Astrocyte of the spinal cord (primary cell): ENCODE measurements around the gene MPHOSPH9.
"Not testable (repeated sequence)": the region's sequence is repeated elsewhere in the genome, so short reads cannot be mapped to it uniquely, and the experiment has no call there.

Experiments
- DNase-seq: peaks from one replicate; pipeline ENCODE4 v3.0.0; 2011; ENCODE audit warnings: low read depth, low spot score
- H3K4me3 ChIP-seq: 2 replicates; pipeline ENCODE4 v1.5.1; 2011; ENCODE audit warnings: low read depth, mild to moderate bottlenecking, low read length, moderate library complexity
- CTCF ChIP-seq: IDR thresholded peaks from 2 replicates; pipeline ENCODE4 v1.5.1; 2012; ENCODE audit warnings: low read depth, mild to moderate bottlenecking, low read length, inconsistent platforms
- in situ Hi-C: cut with HindIII; loops from 2 replicates; pipeline ENCODE4 v1.10.0; 2017; ENCODE audit warnings: low sequenced_read_pairs

MPHOSPH9 gene

GRCh38 chr12:123250471-123251383 lies 17.8 kb upstream of the MPHOSPH9 start:
- no peak for TF ChIP-seq CTCF
- no peak overlapping the region for H3K4me3 ChIP-seq
- in situ Hi-C loops: no loop called here
- DNase-seq: no peak

- in situ Hi-C loops, H3K4me3 ChIP-seq, DNase-seq: not testable (repeated sequence)
Observed at GRCh38 chr12:123248996-123249741, 16.2 kb upstream of the MPHOSPH9 start.

GRCh38 chr12:123248129-123248528 lies 15.2 kb upstream of the MPHOSPH9 start:
- H3K4me3 ChIP-seq, DNase-seq, in situ Hi-C loops: not testable (repeated sequence)

- no peak overlapping the region for H3K4me3 ChIP-seq
- no peak for DNase-seq
- in situ Hi-C loops: no loop called here
- no peak for TF ChIP-seq CTCF
Observed at GRCh38 chr12:123245678-123246077, 12.7 kb upstream of the MPHOSPH9 start.

GRCh38 chr12:123243671-123244262 lies 10.8 kb upstream of the MPHOSPH9 start:
- no peak overlapping the region for H3K4me3 ChIP-seq
- in situ Hi-C loops: no loop called here
- DNase-seq: no peak
- TF ChIP-seq CTCF: no peak

- in situ Hi-C loops: no loop called here
- DNase-seq: no peak
- no peak for TF ChIP-seq CTCF
- no peak overlapping the region for H3K4me3 ChIP-seq
Observed at GRCh38 chr12:123242116-123242904, 9.4 kb upstream of the MPHOSPH9 start.

- no peak for TF ChIP-seq CTCF
- DNase-seq: no peak
- in situ Hi-C loops: no loop called here
- no peak overlapping the region for H3K4me3 ChIP-seq
Observed at GRCh38 chr12:123238961-123239360, 6.0 kb upstream of the MPHOSPH9 start.
